ENCODE results near the gene OLIG1. TPM values are rescaled to one million over a fixed set of nuclear protein-coding genes. Genes with fewer than 3 reads are reported as not detected.

OLIG1 gene
- polyA plus RNA-seq, 1 of the 3 experiments (the other 2 are of a cell fraction): not detected

DNA sequence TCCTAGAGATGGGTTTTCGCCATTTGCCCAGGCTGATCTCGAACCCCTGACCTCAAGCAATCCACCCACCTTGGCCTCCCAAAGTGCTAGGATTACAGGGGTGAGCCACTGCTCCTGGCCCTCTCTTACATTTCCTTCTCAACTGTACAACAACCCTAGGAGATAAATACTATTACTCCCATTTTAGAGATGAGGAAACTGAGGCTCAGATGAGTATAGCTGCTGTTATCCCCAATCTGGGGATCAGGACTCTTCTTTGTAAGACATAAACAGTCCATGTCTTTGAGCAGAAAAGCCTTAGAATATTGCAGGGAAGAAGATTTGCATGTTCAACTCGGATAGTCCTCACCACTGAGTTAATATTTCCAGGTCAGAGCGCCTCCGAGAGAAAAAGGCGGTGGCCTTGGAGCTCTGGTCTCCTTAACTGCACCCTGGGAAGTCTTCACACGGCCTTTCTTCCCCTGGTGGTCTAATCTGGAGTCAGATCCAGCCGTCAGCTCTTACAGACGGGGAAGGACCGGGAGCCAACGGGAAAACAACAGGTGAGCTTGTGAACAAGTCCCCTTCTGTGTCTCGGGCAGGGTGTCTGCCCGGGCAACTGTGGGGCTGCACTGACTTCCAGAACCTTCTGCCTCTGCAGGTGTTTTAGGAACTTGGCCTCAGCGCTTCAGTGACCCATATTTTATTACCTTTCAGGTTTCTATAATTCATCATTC is 5.9 kb upstream of the OLIG1 start:
- H3K79me2 ChIP-seq (ENCODE audit: insufficient read depth): no peaks in the 10 kb centered on the region
- H3K36me3 ChIP-seq (replicated peaks in 1 of 2; ENCODE audit: control insufficient read depth in 1 of 2, insufficient read depth in 2 of 2, low read length in 1 of 2): no peaks in the 10 kb centered on the region
- no peak overlapping the region for H3K4me2 ChIP-seq
- H3K4me3 ChIP-seq (ENCODE audit: low read depth in 2 of 2, low read length in 1 of 2): no peak overlapping the region
- POLR2A ChIA-PET: no interaction called here
- no peaks in the 10 kb centered on the region for H3F3A ChIP-seq (replicated peaks; ENCODE audit: insufficient read depth)
- CTCF ChIA-PET: no interaction called here
- TF ChIP-seq, protein P1, sequence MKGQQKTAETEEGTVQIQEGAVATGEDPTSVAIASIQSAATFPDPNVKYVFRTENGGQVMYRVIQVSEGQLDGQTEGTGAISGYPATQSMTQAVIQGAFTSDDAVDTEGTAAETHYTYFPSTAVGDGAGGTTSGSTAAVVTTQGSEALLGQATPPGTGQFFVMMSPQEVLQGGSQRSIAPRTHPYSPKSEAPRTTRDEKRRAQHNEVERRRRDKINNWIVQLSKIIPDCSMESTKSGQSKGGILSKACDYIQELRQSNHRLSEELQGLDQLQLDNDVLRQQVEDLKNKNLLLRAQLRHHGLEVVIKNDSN (IDR thresholded peaks at IDR 0.05; ENCODE audit: borderline replicate concordance, low read depth): no peak
- TF ChIP-seq MXI1 (IDR thresholded peaks at IDR 0.05; ENCODE audit: low read depth, low read length) (no peak), FOXM1 (IDR thresholded peaks at IDR 0.05; ENCODE audit: low read depth) (no peak), RCOR1 (IDR thresholded peaks at IDR 0.05; ENCODE audit: low read length) (no peak), TCF12 (IDR thresholded peaks at IDR 0.05) (no peak), SIN3A (IDR thresholded peaks at IDR 0.05; ENCODE audit: borderline replicate concordance, low read depth, low read length) (no peak), MEF2A (IDR thresholded peaks at IDR 0.05; ENCODE audit: borderline replicate concordance, low read depth) (no peak)
- no peak for DNase-seq
- no peak overlapping the region for H3K9ac ChIP-seq
- H3K9me3 ChIP-seq: no peaks in the 10 kb centered on the region
- peaks cover 96% of the 10 kb centered on the region for H3K27me3 ChIP-seq (ENCODE audit: insufficient read depth)
- H3K4me1 ChIP-seq (ENCODE audit: control insufficient read depth in 1 of 2, insufficient read depth in 2 of 2, low read depth in 1 of 2, low read length in 1 of 2): no peaks in the 10 kb centered on the region
- WGBS (ENCODE audit: low lambda C conversion rate): 11% methylated on average over 8 of the region's 14 CpGs
- H3K27ac ChIP-seq (ENCODE audit: low read depth in 2 of 2, low read length in 1 of 2): no peak overlapping the region
- no peaks in the 10 kb centered on the region for H3K9me2 ChIP-seq
- no peaks in the 10 kb centered on the region for H4K20me1 ChIP-seq (ENCODE audit: insufficient read depth)
- H2AFZ ChIP-seq (ENCODE audit: low read depth): no peak overlapping the region

DNA sequence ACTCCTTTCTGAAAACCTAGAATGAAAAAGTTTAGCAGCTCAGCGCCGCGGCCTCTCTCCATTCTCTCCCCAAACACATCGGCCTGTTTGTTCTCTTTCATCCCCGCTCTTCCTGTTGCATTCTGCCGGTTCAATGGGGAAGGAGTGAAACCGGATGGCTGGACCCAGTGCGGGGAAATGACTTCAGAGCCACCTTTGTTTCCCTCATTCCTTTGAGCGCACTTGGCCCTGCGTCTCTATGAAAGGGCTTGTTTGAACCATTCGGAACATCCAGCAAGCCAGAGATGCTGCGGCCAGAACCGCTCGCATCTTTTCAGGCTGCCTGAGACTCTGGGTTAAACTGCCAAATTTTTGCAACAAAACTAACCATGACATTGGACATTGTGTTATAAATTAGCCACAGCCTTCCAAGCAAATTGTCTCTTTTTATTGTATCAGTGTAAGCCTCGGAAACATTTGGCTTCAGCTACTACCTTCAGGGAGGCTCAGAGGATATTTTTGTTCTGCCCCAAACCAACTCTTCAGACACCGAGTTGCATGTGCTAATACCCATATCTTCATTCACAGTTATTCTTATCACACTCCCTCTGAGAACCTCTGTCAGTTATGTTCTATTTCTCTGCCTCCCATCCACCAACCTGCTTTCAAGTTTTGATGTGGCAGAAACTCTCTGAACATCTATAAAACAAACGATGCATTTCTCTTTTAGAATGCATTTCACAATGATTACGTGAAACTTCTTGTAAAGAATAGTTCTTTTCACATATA is 5.1 kb upstream of the OLIG1 start:
- Histone ChIP-seq H3K36me3 (replicated peaks in 1 of 2; ENCODE audit: control insufficient read depth in 1 of 2, insufficient read depth in 2 of 2, low read length in 1 of 2) (no peaks in the 10 kb centered on the region), H3K9ac (no peak overlapping the region), H3K4me1 (ENCODE audit: control insufficient read depth in 1 of 2, insufficient read depth in 2 of 2, low read depth in 1 of 2, low read length in 1 of 2) (no peaks in the 10 kb centered on the region), H3K4me2 (no peak overlapping the region), H3K9me3 (no peaks in the 10 kb centered on the region), H3K79me2 (ENCODE audit: insufficient read depth) (no peaks in the 10 kb centered on the region), H3K4me3 (ENCODE audit: low read depth in 2 of 2, low read length in 1 of 2) (no peak overlapping the region), H2AFZ (ENCODE audit: low read depth) (no peak overlapping the region), H4K20me1 (ENCODE audit: insufficient read depth) (no peaks in the 10 kb centered on the region), H3K9me2 (no peaks in the 10 kb centered on the region), H3K27me3 (ENCODE audit: insufficient read depth) (peaks cover 96% of the 10 kb centered on the region), H3K27ac (ENCODE audit: low read depth in 2 of 2, low read length in 1 of 2) (no peak overlapping the region), H3F3A (replicated peaks; ENCODE audit: insufficient read depth) (no peaks in the 10 kb centered on the region)
- CTCF ChIA-PET: no interaction called here
- POLR2A ChIA-PET: no interaction called here
- TF ChIP-seq TAF1 (IDR thresholded peaks at IDR 0.05; ENCODE audit: borderline replicate concordance, low read depth, low read length): no peak
- TF ChIP-seq RCOR1 (IDR thresholded peaks at IDR 0.05; ENCODE audit: low read length): no peak
- 8% methylated on average over 18 of the region's 18 CpGs for WGBS (ENCODE audit: low lambda C conversion rate)
- DNase-seq: no peak

DNA sequence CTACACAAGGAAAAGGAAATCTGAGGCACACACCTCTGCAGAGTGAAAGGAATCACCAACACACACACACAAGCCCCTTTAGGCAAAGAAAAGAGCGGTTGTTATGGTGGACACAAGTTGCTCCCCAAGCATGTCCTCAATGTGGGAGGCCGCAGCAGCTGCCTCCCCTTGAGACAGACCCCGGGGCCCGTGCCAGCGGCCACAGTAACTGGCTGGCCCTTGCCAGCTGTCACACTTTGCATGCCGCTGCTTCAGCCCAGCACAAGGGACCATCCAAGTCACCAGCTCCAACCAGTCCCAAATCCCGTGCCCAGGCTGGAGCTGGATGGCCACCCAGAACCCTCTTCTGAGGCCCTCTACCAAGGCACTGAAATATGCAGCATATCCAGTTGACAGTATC is 2.9 kb upstream of the OLIG1 start:
- Histone ChIP-seq H3K9me3 (no peaks in the 10 kb centered on the region), H3K27ac (ENCODE audit: low read depth in 2 of 2, low read length in 1 of 2) (no peak overlapping the region), H2AFZ (ENCODE audit: low read depth) (no peak overlapping the region), H4K20me1 (ENCODE audit: insufficient read depth) (no peaks in the 10 kb centered on the region), H3K79me2 (ENCODE audit: insufficient read depth) (no peaks in the 10 kb centered on the region), H3K4me1 (ENCODE audit: control insufficient read depth in 1 of 2, insufficient read depth in 2 of 2, low read depth in 1 of 2, low read length in 1 of 2) (no peaks in the 10 kb centered on the region), H3K4me2 (no peak overlapping the region), H3K9me2 (no peaks in the 10 kb centered on the region), H3K4me3 (ENCODE audit: low read depth in 2 of 2, low read length in 1 of 2) (no peak overlapping the region), H3K9ac (no peak overlapping the region), H3F3A (replicated peaks; ENCODE audit: insufficient read depth) (no peaks in the 10 kb centered on the region), H3K27me3 (ENCODE audit: insufficient read depth) (peaks cover 94% of the 10 kb centered on the region), H3K36me3 (replicated peaks in 1 of 2; ENCODE audit: control insufficient read depth in 1 of 2, insufficient read depth in 2 of 2, low read length in 1 of 2) (no peaks in the 10 kb centered on the region)
- 0% methylated on average over 1 of the region's 7 CpGs for whole genome bisulfite sequencing (ENCODE audit: low lambda C conversion rate)
- DNase-seq: no peak
- ChIA-PET POLR2A (no interaction called here), CTCF (interaction anchor here (0.6 to 0.8 kb wide), 2 partner anchors 57 to 130 kb away, joined by 3 read pairs; no protein-coding TSS in a partner anchor)
- TF ChIP-seq CHD2 (IDR thresholded peaks at IDR 0.05; ENCODE audit: low read length, partially characterized antibody) (no peak), TEAD4 (IDR thresholded peaks at IDR 0.05; ENCODE audit: borderline replicate concordance, insufficient read depth) (no peak), RAD21 (IDR thresholded peaks at IDR 0.05; ENCODE audit: low read length) (no peak), TCF12 (IDR thresholded peaks at IDR 0.05) (no peak), ELF1 (IDR thresholded peaks at IDR 0.05) (no peak), GATA2 (CRISPR knock-in tag; IDR thresholded peaks at IDR 0.05) (no peak), SMC3 (IDR thresholded peaks at IDR 0.05; ENCODE audit: low read depth, low read length) (no peak), EZH2phosphoT487 (IDR thresholded peaks at IDR 0.05; ENCODE audit: borderline replicate concordance, low read depth) (no peak), GABPA (IDR thresholded peaks at IDR 0.05; ENCODE audit: low read depth) (no peak), MEF2A (IDR thresholded peaks at IDR 0.05; ENCODE audit: borderline replicate concordance, low read depth) (no peak)
- TF ChIP-seq, protein P2, sequence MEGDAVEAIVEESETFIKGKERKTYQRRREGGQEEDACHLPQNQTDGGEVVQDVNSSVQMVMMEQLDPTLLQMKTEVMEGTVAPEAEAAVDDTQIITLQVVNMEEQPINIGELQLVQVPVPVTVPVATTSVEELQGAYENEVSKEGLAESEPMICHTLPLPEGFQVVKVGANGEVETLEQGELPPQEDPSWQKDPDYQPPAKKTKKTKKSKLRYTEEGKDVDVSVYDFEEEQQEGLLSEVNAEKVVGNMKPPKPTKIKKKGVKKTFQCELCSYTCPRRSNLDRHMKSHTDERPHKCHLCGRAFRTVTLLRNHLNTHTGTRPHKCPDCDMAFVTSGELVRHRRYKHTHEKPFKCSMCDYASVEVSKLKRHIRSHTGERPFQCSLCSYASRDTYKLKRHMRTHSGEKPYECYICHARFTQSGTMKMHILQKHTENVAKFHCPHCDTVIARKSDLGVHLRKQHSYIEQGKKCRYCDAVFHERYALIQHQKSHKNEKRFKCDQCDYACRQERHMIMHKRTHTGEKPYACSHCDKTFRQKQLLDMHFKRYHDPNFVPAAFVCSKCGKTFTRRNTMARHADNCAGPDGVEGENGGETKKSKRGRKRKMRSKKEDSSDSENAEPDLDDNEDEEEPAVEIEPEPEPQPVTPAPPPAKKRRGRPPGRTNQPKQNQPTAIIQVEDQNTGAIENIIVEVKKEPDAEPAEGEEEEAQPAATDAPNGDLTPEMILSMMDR (IDR thresholded peaks at IDR 0.05): no peak
- TF ChIP-seq, protein P3, sequence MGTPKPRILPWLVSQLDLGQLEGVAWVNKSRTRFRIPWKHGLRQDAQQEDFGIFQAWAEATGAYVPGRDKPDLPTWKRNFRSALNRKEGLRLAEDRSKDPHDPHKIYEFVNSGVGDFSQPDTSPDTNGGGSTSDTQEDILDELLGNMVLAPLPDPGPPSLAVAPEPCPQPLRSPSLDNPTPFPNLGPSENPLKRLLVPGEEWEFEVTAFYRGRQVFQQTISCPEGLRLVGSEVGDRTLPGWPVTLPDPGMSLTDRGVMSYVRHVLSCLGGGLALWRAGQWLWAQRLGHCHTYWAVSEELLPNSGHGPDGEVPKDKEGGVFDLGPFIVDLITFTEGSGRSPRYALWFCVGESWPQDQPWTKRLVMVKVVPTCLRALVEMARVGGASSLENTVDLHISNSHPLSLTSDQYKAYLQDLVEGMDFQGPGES (IDR thresholded peaks at IDR 0.05; ENCODE audit: low read depth, low read length): no peak

Measured in SK-N-SH (cell line).